ENCODE measurements around the gene NPM1. TPM values are rescaled to one million over a fixed set of nuclear protein-coding genes. Genes with fewer than 3 reads are reported as not detected.

The NPM1 gene
- total RNA-seq, 5 donors from 2014 or later (not counting 1 experiment from before 2014, with no cell fraction given) = 940 to 1,150 (median 989) TPM

DNA sequence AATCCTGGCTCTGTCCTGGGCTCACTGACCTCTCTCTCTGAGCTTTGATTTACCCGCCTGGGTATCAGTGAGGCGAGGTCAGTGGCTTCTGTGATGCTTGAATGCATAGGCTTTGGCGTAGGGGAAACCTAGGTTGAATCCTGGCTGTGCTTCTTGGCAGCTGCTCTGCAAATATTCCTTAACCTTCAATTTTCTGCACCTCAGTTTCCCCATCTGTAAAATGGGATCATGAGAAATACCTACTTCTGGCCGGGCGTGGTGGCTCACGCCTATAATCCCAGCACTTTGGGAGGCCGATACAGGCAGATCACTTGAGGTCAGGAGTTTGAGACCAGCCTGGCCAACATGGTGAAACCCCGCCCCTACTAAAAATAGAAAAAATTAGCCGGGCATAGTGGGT is 39.0 kb downstream of the NPM1 start:
- POLR2A ChIA-PET = no interaction called here
- Mint-ChIP-seq H3K36me3 (no peaks in the 10 kb centered on the region), H3K4me3 (no peak overlapping the region), H3K27me3 (peaks cover 4 to 15% of the 10 kb centered on the region in 2 donors), H3K9me3 (no peaks in the 10 kb centered on the region), H3K27ac (no peak overlapping the region), H3K4me1 (no peaks in the 10 kb centered on the region)
- no peak overlapping the region for H3K27ac ChIP-seq (ENCODE audit: low read length)
- H3K9me3 ChIP-seq = no peaks in the 10 kb centered on the region
- no peak overlapping the region for H3K4me3 ChIP-seq (ENCODE audit: control insufficient read depth in 1 of 2, extremely low read depth in 1 of 2, low read length in 1 of 2)
- CTCF ChIA-PET = no interaction called here
- 92% methylated on average over 8 of the region's 9 CpGs for WGBS (ENCODE audit: insufficient coverage)
- H3K36me3 ChIP-seq (ENCODE audit: control insufficient read depth in 2 of 2, extremely low read depth in 1 of 2, insufficient read depth in 1 of 2, low read length in 1 of 2) = no peaks in the 10 kb centered on the region
- peaks cover 0 to 27% of the 10 kb centered on the region in 2 experiments for H3K27me3 ChIP-seq (replicated peaks in 1 of 2; ENCODE audit: control insufficient read depth in 2 of 2, extremely low read depth in 1 of 2, insufficient read depth in 2 of 2, low read length in 1 of 2)
- ATAC-seq (replicated peaks in 1 of 4) = no peak
- H3K4me1 ChIP-seq (ENCODE audit: control insufficient read depth in 1 of 2, extremely low read depth in 1 of 2, insufficient read depth in 2 of 2, low read length in 2 of 2) = no peaks in the 10 kb centered on the region
- DNase-seq = peak in 1 of 35 experiments; percentile 3

DNA sequence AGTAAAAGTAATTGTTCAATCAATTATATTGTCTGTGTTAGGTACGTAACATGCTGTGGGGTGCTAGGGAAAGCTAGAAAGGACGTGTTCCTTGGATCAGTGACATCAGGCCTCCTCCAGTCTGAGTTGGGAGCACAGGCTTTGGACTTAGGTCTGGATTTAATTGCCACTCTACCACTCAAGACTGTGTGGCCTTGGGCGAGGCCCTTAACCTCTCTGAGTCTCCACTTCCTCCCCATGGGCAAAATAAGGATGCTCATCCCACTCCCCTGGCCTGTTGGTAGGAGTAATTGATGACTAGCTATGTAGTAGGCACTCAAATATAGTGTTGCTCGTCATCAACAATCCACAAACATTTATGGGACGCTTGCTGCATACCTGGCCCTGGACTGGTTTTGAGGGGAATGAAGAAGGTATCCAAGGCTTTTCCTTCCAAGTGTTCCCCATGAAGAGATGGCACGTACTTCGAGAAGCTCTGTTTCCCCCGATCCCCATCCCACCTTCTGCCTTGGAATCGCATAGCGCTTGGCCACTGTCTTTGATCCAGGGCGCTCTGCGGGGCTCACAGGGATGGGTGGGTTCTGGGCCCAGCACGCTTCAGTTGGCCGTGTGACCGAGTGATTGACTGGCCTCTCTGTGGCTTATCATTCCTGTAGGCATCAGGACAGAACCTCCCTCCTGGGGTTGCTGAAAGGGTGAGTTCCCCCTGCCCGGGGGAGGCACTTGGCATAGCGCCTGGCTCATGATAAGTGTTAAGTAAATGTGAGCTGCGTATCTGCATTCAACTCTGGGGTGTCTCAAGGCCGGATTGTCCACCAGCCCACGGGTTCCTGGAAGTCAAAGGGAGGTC is 39.9 kb downstream of the NPM1 start:
- CTCF ChIA-PET = no interaction called here
- Mint-ChIP-seq H3K4me1 (no peaks in the 10 kb centered on the region), H3K36me3 (no peaks in the 10 kb centered on the region), H3K27ac (no peak overlapping the region), H3K27me3 (peaks cover 0 to 6% of the 10 kb centered on the region in 2 donors), H3K9me3 (no peaks in the 10 kb centered on the region), H3K4me3 (no peak overlapping the region)
- WGBS (ENCODE audit: insufficient coverage) = 82% methylated on average over 15 of the region's 20 CpGs
- POLR2A ChIA-PET = no interaction called here
- Histone ChIP-seq H3K4me3 (ENCODE audit: control insufficient read depth in 1 of 2, extremely low read depth in 1 of 2, low read length in 1 of 2) (no peak overlapping the region), H3K36me3 (ENCODE audit: control insufficient read depth in 2 of 2, extremely low read depth in 1 of 2, insufficient read depth in 1 of 2, low read length in 1 of 2) (no peaks in the 10 kb centered on the region), H3K4me1 (ENCODE audit: control insufficient read depth in 1 of 2, extremely low read depth in 1 of 2, insufficient read depth in 2 of 2, low read length in 2 of 2) (no peaks in the 10 kb centered on the region), H3K9me3 (no peaks in the 10 kb centered on the region), H3K27ac (ENCODE audit: low read length) (no peak overlapping the region), H3K27me3 (replicated peaks in 1 of 2; ENCODE audit: control insufficient read depth in 2 of 2, extremely low read depth in 1 of 2, insufficient read depth in 2 of 2, low read length in 1 of 2) (peaks cover 0 to 19% of the 10 kb centered on the region in 2 experiments)
- peak in 1 of 35 experiments; percentile 11 for DNase-seq
- ATAC-seq (replicated peaks in 1 of 4) = no peak

DNA sequence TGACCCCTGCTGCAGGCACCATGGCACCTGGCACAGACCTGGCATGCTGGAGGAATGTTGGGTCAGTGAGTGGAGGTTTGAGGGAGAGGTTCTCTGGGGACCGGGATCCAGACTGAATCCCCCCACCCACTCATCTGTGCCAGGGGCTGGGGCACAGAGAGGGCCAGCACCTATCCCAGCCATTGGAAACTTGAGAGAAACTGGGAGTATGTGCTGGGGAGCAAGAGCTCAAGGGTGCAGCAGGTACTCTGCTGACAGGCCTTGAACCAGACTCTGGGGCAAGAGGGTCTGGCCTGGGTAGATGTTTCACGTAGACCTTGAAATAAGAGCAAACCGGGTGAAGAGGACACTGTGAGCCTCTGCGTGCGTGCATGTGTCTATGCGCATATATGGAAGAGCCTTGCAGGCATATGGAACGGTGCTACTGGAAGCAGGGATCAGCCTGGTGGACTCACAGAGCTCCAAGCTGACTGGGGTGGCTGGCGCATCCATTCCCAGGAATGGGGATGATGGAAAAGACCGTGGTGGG is 40.6 kb downstream of the NPM1 start:
- H3K36me3 Mint-ChIP-seq = no peaks in the 10 kb centered on the region
- WGBS (ENCODE audit: insufficient coverage) = 88% methylated on average over 8 of the region's 9 CpGs
- no peak overlapping the region for H3K4me3 Mint-ChIP-seq
- H3K27me3 Mint-ChIP-seq = no peaks in the 10 kb centered on the region
- ChIA-PET POLR2A (no interaction called here), CTCF (no interaction called here)
- H3K36me3 ChIP-seq (ENCODE audit: control insufficient read depth in 2 of 2, extremely low read depth in 1 of 2, insufficient read depth in 1 of 2, low read length in 1 of 2) = no peaks in the 10 kb centered on the region
- peak in 1 of 35 experiments; percentile 16 for DNase-seq
- H3K9me3 ChIP-seq = no peaks in the 10 kb centered on the region
- no peaks in the 10 kb centered on the region for H3K4me1 ChIP-seq (ENCODE audit: control insufficient read depth in 1 of 2, extremely low read depth in 1 of 2, insufficient read depth in 2 of 2, low read length in 2 of 2)
- no peak overlapping the region for H3K27ac Mint-ChIP-seq
- no peak overlapping the region for H3K4me3 ChIP-seq (ENCODE audit: control insufficient read depth in 1 of 2, extremely low read depth in 1 of 2, low read length in 1 of 2)
- H3K4me1 Mint-ChIP-seq = no peaks in the 10 kb centered on the region
- no peak overlapping the region for H3K27ac ChIP-seq (ENCODE audit: low read length)
- peaks cover 0 to 12% of the 10 kb centered on the region in 2 experiments for H3K27me3 ChIP-seq (replicated peaks in 1 of 2; ENCODE audit: control insufficient read depth in 2 of 2, extremely low read depth in 1 of 2, insufficient read depth in 2 of 2, low read length in 1 of 2)
- no peak for ATAC-seq (replicated peaks in 1 of 4)
- no peaks in the 10 kb centered on the region for H3K9me3 Mint-ChIP-seq

DNA sequence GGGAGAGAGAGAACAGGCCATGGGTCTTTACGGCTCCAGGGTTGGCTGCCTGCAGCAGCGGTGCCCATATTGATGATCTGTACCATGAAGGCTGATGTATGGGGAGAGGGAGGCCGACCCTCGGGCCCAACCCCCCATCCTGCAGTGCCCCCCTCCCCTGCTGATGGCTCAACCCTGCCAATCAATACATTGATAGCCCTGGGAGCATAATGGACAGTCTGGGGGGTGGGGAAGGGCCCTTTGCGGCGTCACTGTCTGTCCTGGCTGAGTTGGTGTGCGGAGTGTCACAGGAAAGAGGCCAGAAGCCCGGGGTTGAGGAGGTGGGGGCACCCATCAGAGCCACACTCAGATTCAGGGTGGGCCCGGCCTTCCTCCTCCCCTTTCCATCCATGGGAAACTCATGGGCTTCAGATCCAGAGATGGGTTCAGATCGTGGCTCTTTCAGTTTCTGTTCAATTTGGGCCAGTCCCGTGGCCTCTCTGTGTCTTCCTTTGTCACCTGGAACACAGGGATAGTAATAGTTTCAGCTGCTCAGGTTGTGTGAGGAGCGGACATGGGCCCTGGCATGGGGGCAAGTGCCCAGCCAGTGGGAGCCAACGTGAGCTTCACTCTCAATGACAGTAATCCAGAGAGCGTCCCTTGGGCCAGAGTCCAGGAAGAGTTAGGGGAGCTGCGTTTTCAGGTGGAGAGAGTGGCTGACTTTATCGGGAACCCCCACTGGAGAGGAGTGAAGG is 41.3 kb downstream of the NPM1 start:
- Mint-ChIP-seq H3K9me3 (no peaks in the 10 kb centered on the region), H3K27ac (no peak overlapping the region), H3K27me3 (no peaks in the 10 kb centered on the region), H3K4me3 (no peak overlapping the region), H3K36me3 (no peaks in the 10 kb centered on the region), H3K4me1 (no peaks in the 10 kb centered on the region)
- H3K27me3 ChIP-seq (replicated peaks in 1 of 2; ENCODE audit: control insufficient read depth in 2 of 2, extremely low read depth in 1 of 2, insufficient read depth in 2 of 2, low read length in 1 of 2) = peaks cover 0 to 9% of the 10 kb centered on the region in 2 experiments
- ATAC-seq (replicated peaks in 1 of 4) (no peak), DNase-seq (peak in 1 of 35 experiments; percentile 21)
- H3K9me3 ChIP-seq = no peaks in the 10 kb centered on the region
- no peaks in the 10 kb centered on the region for H3K4me1 ChIP-seq (ENCODE audit: control insufficient read depth in 1 of 2, extremely low read depth in 1 of 2, insufficient read depth in 2 of 2, low read length in 2 of 2)
- H3K36me3 ChIP-seq (ENCODE audit: control insufficient read depth in 2 of 2, extremely low read depth in 1 of 2, insufficient read depth in 1 of 2, low read length in 1 of 2) = no peaks in the 10 kb centered on the region
- CTCF ChIA-PET = interaction anchor here in 1 of 2 donors (0.6 kb wide), 1 partner anchor 48 kb away, joined by 5 read pairs; no protein-coding TSS in a partner anchor
- H3K4me3 ChIP-seq (ENCODE audit: control insufficient read depth in 1 of 2, extremely low read depth in 1 of 2, low read length in 1 of 2) = no peak overlapping the region
- H3K27ac ChIP-seq (ENCODE audit: low read length) = no peak overlapping the region
- WGBS (ENCODE audit: insufficient coverage) = 74% methylated on average over 9 of the region's 16 CpGs
- POLR2A ChIA-PET = no interaction called here

DNA sequence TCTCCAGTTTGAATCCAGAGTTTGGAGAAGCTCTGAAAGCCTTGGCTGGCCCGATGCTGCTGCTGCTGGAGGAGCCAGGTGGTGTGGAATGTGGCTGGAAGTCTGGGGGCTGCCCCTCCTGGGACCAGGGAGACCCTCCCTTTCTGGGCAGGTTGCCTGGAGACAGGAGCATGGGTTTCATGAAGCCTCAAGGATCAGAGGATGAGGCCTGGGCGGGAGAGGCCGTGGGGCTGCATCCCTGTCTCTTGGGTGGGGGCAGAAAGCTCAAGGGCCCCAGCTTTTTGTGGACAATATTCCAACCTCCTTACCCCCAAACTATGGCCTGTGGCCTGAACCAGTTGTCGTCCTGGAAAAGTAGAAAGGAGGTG is 41.9 kb downstream of the NPM1 start:
- DNase-seq (no peak), ATAC-seq (replicated peaks in 1 of 4) (no peak)
- Histone ChIP-seq H3K4me1 (ENCODE audit: control insufficient read depth in 1 of 2, extremely low read depth in 1 of 2, insufficient read depth in 2 of 2, low read length in 2 of 2) (no peaks in the 10 kb centered on the region), H3K4me3 (ENCODE audit: control insufficient read depth in 1 of 2, extremely low read depth in 1 of 2, low read length in 1 of 2) (no peak overlapping the region), H3K36me3 (ENCODE audit: control insufficient read depth in 2 of 2, extremely low read depth in 1 of 2, insufficient read depth in 1 of 2, low read length in 1 of 2) (no peaks in the 10 kb centered on the region), H3K9me3 (no peaks in the 10 kb centered on the region), H3K27me3 (replicated peaks in 1 of 2; ENCODE audit: control insufficient read depth in 2 of 2, extremely low read depth in 1 of 2, insufficient read depth in 2 of 2, low read length in 1 of 2) (peaks cover 0 to 9% of the 10 kb centered on the region in 2 experiments), H3K27ac (ENCODE audit: low read length) (no peak overlapping the region)
- no peaks in the 10 kb centered on the region for H3K36me3 Mint-ChIP-seq
- H3K27ac Mint-ChIP-seq = no peak overlapping the region
- H3K4me3 Mint-ChIP-seq = no peak overlapping the region
- CTCF ChIA-PET = interaction anchor here in 1 of 2 donors (0.6 kb wide), 1 partner anchor 49 kb away, joined by 5 read pairs; no protein-coding TSS in a partner anchor
- WGBS (ENCODE audit: insufficient coverage) = 83% methylated on average over 1 of the region's 4 CpGs
- H3K27me3 Mint-ChIP-seq = no peaks in the 10 kb centered on the region
- H3K4me1 Mint-ChIP-seq = no peaks in the 10 kb centered on the region
- POLR2A ChIA-PET = no interaction called here
- H3K9me3 Mint-ChIP-seq = no peaks in the 10 kb centered on the region

DNA sequence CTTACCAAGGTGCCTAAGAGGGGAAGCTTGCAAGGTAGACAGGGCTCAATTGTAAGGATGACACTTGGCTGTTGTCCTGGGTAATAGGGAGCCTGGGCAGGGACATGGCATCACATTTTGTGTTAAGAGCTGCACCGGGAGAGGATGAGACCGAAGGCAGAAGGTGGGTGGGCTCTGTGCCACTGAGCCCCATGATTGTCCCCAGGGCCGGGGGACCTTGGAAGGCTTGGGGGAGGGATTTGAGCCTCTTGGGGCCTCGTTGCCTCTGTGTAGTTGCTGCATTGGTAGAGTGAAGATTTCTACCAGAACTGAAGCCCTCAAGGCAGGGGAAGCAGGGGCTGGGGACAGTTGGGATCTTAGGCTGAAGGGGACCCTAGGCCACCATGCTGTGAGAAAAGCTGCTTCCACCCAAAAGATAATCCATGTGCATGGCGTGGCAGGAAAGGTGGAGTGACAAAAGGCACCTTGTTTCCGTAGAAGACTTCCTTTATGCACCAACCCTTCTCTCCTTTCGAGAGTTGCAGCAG is 43.7 kb downstream of the NPM1 start:
- Histone ChIP-seq H3K27me3 (replicated peaks in 1 of 2; ENCODE audit: control insufficient read depth in 2 of 2, extremely low read depth in 1 of 2, insufficient read depth in 2 of 2, low read length in 1 of 2) (peaks cover 0 to 9% of the 10 kb centered on the region in 2 experiments), H3K4me3 (ENCODE audit: control insufficient read depth in 1 of 2, extremely low read depth in 1 of 2, low read length in 1 of 2) (no peak overlapping the region), H3K36me3 (ENCODE audit: control insufficient read depth in 2 of 2, extremely low read depth in 1 of 2, insufficient read depth in 1 of 2, low read length in 1 of 2) (peaks cover 0 to 4% of the 10 kb centered on the region in 2 donors), H3K4me1 (ENCODE audit: control insufficient read depth in 1 of 2, extremely low read depth in 1 of 2, insufficient read depth in 2 of 2, low read length in 2 of 2) (no peaks in the 10 kb centered on the region), H3K27ac (ENCODE audit: low read length) (no peak overlapping the region), H3K9me3 (no peaks in the 10 kb centered on the region)
- 87% methylated on average over 6 of the region's 7 CpGs for WGBS (ENCODE audit: insufficient coverage)
- no peak overlapping the region for H3K27ac Mint-ChIP-seq
- H3K36me3 Mint-ChIP-seq = no peaks in the 10 kb centered on the region
- DNase-seq (no peak), ATAC-seq (replicated peaks in 1 of 4) (no peak)
- ChIA-PET CTCF (interaction anchor here in 1 of 2 donors (0.7 kb wide), 2 partner anchors 50 to 1048 kb away, joined by 3 to 7 read pairs; no protein-coding TSS in a partner anchor), POLR2A (interaction anchor here in 1 of 2 donors (0.5 kb wide), 1 partner anchor 751 kb away, joined by 4 read pairs; no protein-coding TSS in a partner anchor)
- H3K4me1 Mint-ChIP-seq = no peaks in the 10 kb centered on the region
- no peaks in the 10 kb centered on the region for H3K27me3 Mint-ChIP-seq
- H3K4me3 Mint-ChIP-seq = no peak overlapping the region
- H3K9me3 Mint-ChIP-seq = no peaks in the 10 kb centered on the region
